GM13977 (cell line): ENCODE data around the gene CDKN2AIP.

Experiments used
- DNase-seq: peaks from one replicate; pipeline ENCODE4 v3.0.0; 2012; ENCODE audit warnings: low spot score
- CTCF ChIP-seq: IDR thresholded peaks from 2 replicates; pipeline ENCODE4 v1.5.1; 2012; ENCODE audit warnings: mild to moderate bottlenecking, control low read depth; ENCODE audit not compliant: insufficient read depth; ENCODE audit errors: extremely low read depth, missing control alignments
- in situ Hi-C: fragments of 300-500 bp; cut with MboI; formaldehyde crosslinking; loops from one replicate; pipeline ENCODE4 v1.12.0; 2022; ENCODE audit warnings: low sequenced_read_pairs, low pct_unique_long_range_greater_than_20kb, mixed read lengths, inconsistent platforms; ENCODE audit not compliant: unreplicated experiment

The CDKN2AIP gene

GRCh38 chr4:183407128-183407585, 37.3 kb upstream of the CDKN2AIP start:
- in situ Hi-C loops, result no loop called here
- peak; percentile 84 for DNase-seq
- peak; percentile 99 for TF ChIP-seq CTCF

- no peak for DNase-seq
- in situ Hi-C loops, result no loop called here
- TF ChIP-seq CTCF, result no peak
Measured at GRCh38 chr4:183407635-183408464, 36.6 kb upstream of the CDKN2AIP start.

DNA sequence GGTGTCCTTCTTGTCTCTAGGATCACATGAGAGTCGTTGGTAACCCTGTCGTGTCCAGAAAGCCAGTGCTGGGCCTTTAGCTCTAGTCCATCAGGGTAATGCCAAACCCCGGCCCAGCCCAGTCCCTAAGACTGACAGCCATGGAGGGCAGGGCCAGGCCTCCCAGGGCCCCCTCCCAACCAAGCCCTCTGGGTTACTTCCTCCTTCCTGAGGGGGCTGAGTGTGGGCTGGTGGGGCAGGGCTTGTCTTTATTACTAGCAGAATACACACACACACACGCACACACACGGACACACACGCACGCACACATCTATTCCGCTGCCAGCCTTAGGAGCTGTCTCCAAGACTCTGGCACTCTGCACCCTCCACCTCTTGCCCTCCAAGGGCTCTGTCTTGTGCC, 35.6 kb upstream of the CDKN2AIP start:
- in situ Hi-C loops, result no loop called here
- DNase-seq, result no peak
- no peak for TF ChIP-seq CTCF

DNA sequence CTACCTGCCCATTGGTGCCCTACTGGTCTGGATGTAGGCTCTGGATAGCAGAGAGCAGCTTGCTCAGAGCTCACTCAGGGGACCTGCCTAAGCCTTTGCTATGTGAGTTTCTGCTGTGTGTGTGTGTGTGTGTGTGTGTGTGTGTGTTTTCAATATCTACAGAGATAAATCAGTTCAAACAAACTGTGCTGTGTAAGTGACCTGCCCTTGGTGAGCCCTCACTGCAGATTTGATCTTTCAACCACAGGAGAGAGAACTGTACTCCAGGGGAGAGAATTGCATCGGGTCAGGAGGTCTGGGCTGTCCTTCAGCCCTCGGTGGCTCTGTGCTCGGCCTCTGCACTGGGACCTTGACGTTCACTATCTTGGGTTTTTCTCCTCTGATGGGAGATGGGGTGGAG, 35.0 kb upstream of the CDKN2AIP start:
- in situ Hi-C loops, result no loop called here
- TF ChIP-seq CTCF, result no peak
- DNase-seq, result no peak

- DNase-seq, result no peak
- TF ChIP-seq CTCF, result no peak
- in situ Hi-C loops, result no loop called here
Measured at GRCh38 chr4:183409934-183410333, 34.5 kb upstream of the CDKN2AIP start.

- DNase-seq, result no peak
- TF ChIP-seq CTCF, result no peak
- in situ Hi-C loops, result no loop called here
Measured at GRCh38 chr4:183411291-183411861, 33.1 kb upstream of the CDKN2AIP start.
